ENCODE results near the gene MTF1.

GRCh38 chr1:37854406-37854805 lies 5.0 kb downstream of the MTF1 start:
- no peak for TF ChIP-seq POLR2A (IDR thresholded peaks at IDR 0.05; ENCODE audit: low read depth)
- TF ChIP-seq, protein P1, sequence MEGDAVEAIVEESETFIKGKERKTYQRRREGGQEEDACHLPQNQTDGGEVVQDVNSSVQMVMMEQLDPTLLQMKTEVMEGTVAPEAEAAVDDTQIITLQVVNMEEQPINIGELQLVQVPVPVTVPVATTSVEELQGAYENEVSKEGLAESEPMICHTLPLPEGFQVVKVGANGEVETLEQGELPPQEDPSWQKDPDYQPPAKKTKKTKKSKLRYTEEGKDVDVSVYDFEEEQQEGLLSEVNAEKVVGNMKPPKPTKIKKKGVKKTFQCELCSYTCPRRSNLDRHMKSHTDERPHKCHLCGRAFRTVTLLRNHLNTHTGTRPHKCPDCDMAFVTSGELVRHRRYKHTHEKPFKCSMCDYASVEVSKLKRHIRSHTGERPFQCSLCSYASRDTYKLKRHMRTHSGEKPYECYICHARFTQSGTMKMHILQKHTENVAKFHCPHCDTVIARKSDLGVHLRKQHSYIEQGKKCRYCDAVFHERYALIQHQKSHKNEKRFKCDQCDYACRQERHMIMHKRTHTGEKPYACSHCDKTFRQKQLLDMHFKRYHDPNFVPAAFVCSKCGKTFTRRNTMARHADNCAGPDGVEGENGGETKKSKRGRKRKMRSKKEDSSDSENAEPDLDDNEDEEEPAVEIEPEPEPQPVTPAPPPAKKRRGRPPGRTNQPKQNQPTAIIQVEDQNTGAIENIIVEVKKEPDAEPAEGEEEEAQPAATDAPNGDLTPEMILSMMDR (IDR thresholded peaks at IDR 0.05) = no peak
- no peak for TF ChIP-seq POLR2AphosphoS5 (IDR thresholded peaks at IDR 0.05)
- TF ChIP-seq EP300 (IDR thresholded peaks at IDR 0.05) = no peak

All from esophagus muscularis mucosa (tissue), 4 donors.